SU-DHL-6 (cell line): ENCODE results near the gene COBLL1.

Experiments
- CTCF ChIP-seq: fragments of 200-600 bp; sonication (generic); IDR thresholded peaks from one replicate; pipeline ENCODE4 v1.5.1; 2017; ENCODE audit warnings: antibody characterized with exemption, mild to moderate bottlenecking, low read length, moderate library complexity; ENCODE audit not compliant: insufficient read depth, poor library complexity, severe bottlenecking
- EZH2phosphoT487 ChIP-seq: fragments of 200-600 bp; sonication (generic), shearing (Covaris generic); conservative IDR thresholded peaks from 2 replicates; pipeline ENCODE4 v1.6.1; 2018; ENCODE audit warnings: mild to moderate bottlenecking, antibody characterized with exemption, low read length, moderate library complexity, mixed read lengths

GRCh38 chr2:164821338-164821737, 20.3 kb downstream of the COBLL1 start:
- TF ChIP-seq CTCF, result no peak
- TF ChIP-seq EZH2phosphoT487, result no peak
